ENCODE data around the gene DSTYK.

DNA sequence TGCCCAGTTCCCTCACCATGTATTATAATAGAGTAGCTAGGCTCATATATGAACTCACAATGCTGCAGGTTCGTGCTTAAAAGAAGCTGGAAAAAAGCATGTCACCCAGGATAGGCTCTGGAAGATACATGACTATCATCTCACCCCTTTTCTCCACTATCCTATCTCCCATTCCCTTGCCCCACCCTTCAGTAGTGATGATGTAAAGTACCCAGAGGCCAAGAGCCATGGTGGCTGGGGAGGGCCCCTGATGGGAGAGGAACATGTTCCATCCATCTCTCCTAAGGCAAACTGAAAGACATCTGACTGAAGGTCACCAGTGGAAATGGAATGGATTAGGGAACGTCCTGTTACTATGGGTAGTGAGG, 69.4 kb downstream of the DSTYK start:
- TF ChIP-seq POLR2AphosphoS5 (IDR thresholded peaks at IDR 0.05; ENCODE audit: borderline replicate concordance, low read depth, low read length) = no peak
- TF ChIP-seq EZH2 (IDR thresholded peaks at IDR 0.05) = no peak

Measured in SK-N-MC (cell line).